ENCODE measurements around the gene PDE1A. TPM values are rescaled to one million over a fixed set of nuclear protein-coding genes. Genes with fewer than 3 reads are reported as not detected.

The PDE1A gene
- total RNA-seq, 1 experiment from 2014 or later: 0.11 TPM

GRCh38 chr2:182359990-182360662 lies 66.7 kb downstream of the PDE1A start:
- no TSS peak for BruUV-seq (replicated peaks)

GRCh38 chr2:182359027-182359989 lies 67.5 kb downstream of the PDE1A start:
- TF ChIP-seq CTCF (conservative IDR thresholded peaks at IDR 0.05) (no peak), EZH2 (IDR thresholded peaks at IDR 0.05; ENCODE audit: low read depth) (no peak)
- H3K4me1 ChIP-seq (replicated peaks; ENCODE audit: insufficient read depth): no peaks in the 10 kb centered on the region
- no peak overlapping the region for H3K4me3 ChIP-seq
- ChIA-PET POLR2A (ENCODE audit: unreplicated experiment) (interaction anchor here (1.0 kb wide), 1 partner anchor 124 kb away, joined by 6 read pairs; no protein-coding TSS in a partner anchor), CTCF (no interaction called here)
- H3F3A ChIP-seq (ENCODE audit: insufficient read depth, low read depth): no peaks in the 10 kb centered on the region
- no peaks in the 10 kb centered on the region for H3K9me2 ChIP-seq (ENCODE audit: insufficient read depth)
- H3K4me2 ChIP-seq: no peak overlapping the region
- DNase-seq: no peak
- no peaks in the 10 kb centered on the region for H4K20me1 ChIP-seq (ENCODE audit: insufficient read depth)
- intact Hi-C loops (cut with micrococcal nuclease; ENCODE audit: unreplicated experiment): no loop called here
- no peaks in the 10 kb centered on the region for H3K79me2 ChIP-seq (ENCODE audit: low read depth)
- H3K27ac ChIP-seq: no peak overlapping the region
- no peaks in the 10 kb centered on the region for H3K36me3 ChIP-seq (ENCODE audit: low read depth)
- H3K9me3 ChIP-seq (ENCODE audit: insufficient read depth, low read depth): no peaks in the 10 kb centered on the region
- no TSS peak for BruUV-seq (replicated peaks)
- H2AFZ ChIP-seq: peak overlapping the region; percentile 18; the same call in 1 of the 2 replicates
- no peaks in the 10 kb centered on the region for H3K27me3 ChIP-seq (ENCODE audit: insufficient read depth, low read depth)

More at GRCh38 chr2:182359990-182360662, 66.7 kb downstream of the PDE1A start:
- Histone ChIP-seq H3K27ac (no peak overlapping the region), H3K36me3 (ENCODE audit: low read depth) (no peaks in the 10 kb centered on the region), H4K20me1 (ENCODE audit: insufficient read depth) (no peaks in the 10 kb centered on the region), H3K9me2 (ENCODE audit: insufficient read depth) (no peaks in the 10 kb centered on the region), H3K9me3 (ENCODE audit: insufficient read depth, low read depth) (no peaks in the 10 kb centered on the region), H2AFZ (peak overlapping the region; percentile 18), H3K4me3 (no peak overlapping the region), H3K4me1 (replicated peaks; ENCODE audit: insufficient read depth) (no peaks in the 10 kb centered on the region), H3F3A (ENCODE audit: insufficient read depth, low read depth) (no peaks in the 10 kb centered on the region), H3K27me3 (ENCODE audit: insufficient read depth, low read depth) (no peaks in the 10 kb centered on the region), H3K79me2 (ENCODE audit: low read depth) (no peaks in the 10 kb centered on the region), H3K4me2 (no peak overlapping the region)
- ChIA-PET POLR2A (ENCODE audit: unreplicated experiment) (no interaction called here), CTCF (no interaction called here)
- intact Hi-C loops (cut with micrococcal nuclease; ENCODE audit: unreplicated experiment): no loop called here
- TF ChIP-seq CTCF (conservative IDR thresholded peaks at IDR 0.05): no peak
- no peak for TF ChIP-seq EZH2 (IDR thresholded peaks at IDR 0.05; ENCODE audit: low read depth)
- DNase-seq: no peak

GRCh38 chr2:182358601-182359000 lies 68.2 kb downstream of the PDE1A start:
- Histone ChIP-seq H3K9me3 (ENCODE audit: insufficient read depth, low read depth) (no peaks in the 10 kb centered on the region), H3K36me3 (ENCODE audit: low read depth) (no peaks in the 10 kb centered on the region), H3K4me3 (no peak overlapping the region), H3K9me2 (ENCODE audit: insufficient read depth) (no peaks in the 10 kb centered on the region), H3K27ac (no peak overlapping the region), H3K79me2 (ENCODE audit: low read depth) (no peaks in the 10 kb centered on the region), H4K20me1 (ENCODE audit: insufficient read depth) (no peaks in the 10 kb centered on the region), H3K4me2 (no peak overlapping the region), H3K27me3 (ENCODE audit: insufficient read depth, low read depth) (no peaks in the 10 kb centered on the region), H2AFZ (no peak overlapping the region; the same call in 1 of the 2 replicates), H3F3A (ENCODE audit: insufficient read depth, low read depth) (no peaks in the 10 kb centered on the region), H3K4me1 (replicated peaks; ENCODE audit: insufficient read depth) (no peaks in the 10 kb centered on the region)
- no peak for DNase-seq
- POLR2A ChIA-PET (ENCODE audit: unreplicated experiment): interaction anchor here (1.0 kb wide), 1 partner anchor 124 kb away, joined by 6 read pairs; no protein-coding TSS in a partner anchor
- TF ChIP-seq CTCF (conservative IDR thresholded peaks at IDR 0.05) (no peak), EZH2 (IDR thresholded peaks at IDR 0.05; ENCODE audit: low read depth) (no peak)
- CTCF ChIA-PET: no interaction called here
- intact Hi-C loops (cut with micrococcal nuclease; ENCODE audit: unreplicated experiment): no loop called here
- BruUV-seq (replicated peaks): no TSS peak
